GM12878 (cell line): ENCODE results near the gene TMED10. TPM values are rescaled to one million over a fixed set of nuclear protein-coding genes. Genes with fewer than 3 reads are reported as not detected.

Experiments used
- ATAC-seq: fragments of 200-7000 bp; cut with Tn5 transposase; 3 replicates; pipeline ENCODE4 v1.9.1; 2020; ENCODE audit warnings: mild to moderate bottlenecking, moderate library complexity
- BruUV-seq: library from RNA; stranded (reverse); fragments of 400-500 nt; replicated peaks from 2 replicates; lab custom pipeline; 2021; lab: Mats Ljungman, UMichigan
- CTCF ChIA-PET: fragments of 300-600 bp; sonication (Branson Sonifier 250); formaldehyde crosslinking; extraction: SDS; loops from one replicate; lab custom pipeline; 2021; ENCODE audit warnings: inconsistent platforms; lab: Yijun Ruan, JAX
- POLR2A ChIA-PET: fragments of 350-600 bp; formaldehyde crosslinking; extraction: SDS; loops from one replicate; lab custom pipeline; 2021; ENCODE audit warnings: inconsistent platforms; lab: Charles Lee
- RAD21 ChIA-PET: fragments of 300-600 bp; sonication (Branson Sonifier 250); formaldehyde crosslinking; loops from one replicate; lab custom pipeline; 2023; ENCODE audit warnings: antibody characterized with exemption; ENCODE audit not compliant: unreplicated experiment; lab: Charles Lee
- SMC1A ChIA-PET: fragments of 300-600 bp; sonication (Branson Sonifier 250); formaldehyde crosslinking; loops from one replicate; lab custom pipeline; 2023; ENCODE audit not compliant: unreplicated experiment, uncharacterized antibody; lab: Charles Lee
- DNase-seq: peaks from one replicate; pipeline ENCODE4 v3.0.0-alpha.2; 2011; ENCODE audit warnings: low read depth, low spot score
- FAIRE-seq: peaks from 3 replicates; lab custom pipeline; 2011; peaks lifted over from hg19 to GRCh38; lab: Jason Lieb, UNC
- H2AFZ ChIP-seq: 2 replicates; pipeline ENCODE4 v1.6.0; 2011; ENCODE audit warnings: low read depth, low read length, control low read depth; ENCODE audit not compliant: control insufficient read depth
- H3K27ac ChIP-seq: 2 replicates; pipeline ENCODE4 v1.5.1; 2011; ENCODE audit warnings: control low read depth; ENCODE audit not compliant: control insufficient read depth, insufficient read depth
- H3K27me3 ChIP-seq, 2 experiments: replicated peaks in 1 of 2; 2 replicates each; pipeline versions ENCODE4 v1.6.0 to v1.6.1; 2011; ENCODE audit warnings: low read length in 1 of 2; ENCODE audit not compliant: control insufficient read depth in 2 of 2, insufficient read depth in 2 of 2
- H3K36me3 ChIP-seq, 2 experiments: 2 replicates each; pipeline ENCODE4 v1.5.1; 2011; ENCODE audit warnings: low read length in 1 of 2; ENCODE audit not compliant: control insufficient read depth in 2 of 2, insufficient read depth in 2 of 2
- H3K4me1 ChIP-seq: 2 replicates; pipeline ENCODE4 v1.6.1; 2011; ENCODE audit warnings: mild to moderate bottlenecking, low read length, moderate library complexity, mixed read lengths; ENCODE audit not compliant: control insufficient read depth, insufficient read depth
- H3K4me2 ChIP-seq: 2 replicates; pipeline ENCODE4 v1.6.0; 2011; ENCODE audit warnings: control low read depth; ENCODE audit not compliant: control insufficient read depth, insufficient read depth
- H3K4me3 ChIP-seq: fragments of 200-600 bp; sonication (generic); 2 replicates; pipeline ENCODE4 v1.5.1; 2016
- H3K79me2 ChIP-seq: 2 replicates; pipeline ENCODE4 v1.6.0; 2011; ENCODE audit warnings: low read length; ENCODE audit not compliant: control insufficient read depth, insufficient read depth
- H3K9ac ChIP-seq: 2 replicates; pipeline ENCODE4 v1.8.0; 2011; ENCODE audit warnings: low read length, control low read depth, mixed read lengths; ENCODE audit not compliant: control insufficient read depth, insufficient read depth
- H3K9me3 ChIP-seq: replicated peaks from 3 replicates; pipeline ENCODE4 v1.5.1; 2011; ENCODE audit warnings: mild to moderate bottlenecking, low read length; ENCODE audit not compliant: control insufficient read depth, insufficient read depth
- H4K20me1 ChIP-seq: 2 replicates; pipeline ENCODE4 v1.6.0; 2011; ENCODE audit not compliant: control insufficient read depth, insufficient read depth
- BHLHE40 ChIP-seq, 2 experiments: fragments of 450-650 bp in 1 of 2; IDR thresholded peaks; 2 replicates each; pipeline ENCODE4 v1.6.1; 2011 to 2017; ENCODE audit warnings: low read depth in 2 of 2, borderline replicate concordance in 1 of 2, improper control_type of control experiment in 1 of 2, low read length in 1 of 2, mild to moderate bottlenecking in 1 of 2
- EP300 ChIP-seq, 2 experiments: fragments of 150-350 bp in 1 of 2; IDR thresholded peaks; 2 replicates each; pipeline ENCODE4 v1.6.1; 2011 to 2012; ENCODE audit warnings: low read depth in 2 of 2, low read length in 2 of 2, borderline replicate concordance in 1 of 2, improper control_type of control experiment in 1 of 2, inconsistent platforms in 1 of 2; ENCODE audit not compliant: control insufficient read depth in 1 of 2
- HDGF ChIP-seq: fragments of 450-650 bp; IDR thresholded peaks from 2 replicates; pipeline ENCODE4 v1.6.1; 2016; ENCODE audit warnings: antibody characterized with exemption
- IRF4 ChIP-seq: IDR thresholded peaks from 2 replicates; pipeline ENCODE4 v1.6.1; 2011; ENCODE audit warnings: low read depth, low read length
- MTA2 ChIP-seq: fragments of 450-650 bp; IDR thresholded peaks from 2 replicates; pipeline ENCODE4 v1.6.1; 2016; ENCODE audit warnings: low read depth, mild to moderate bottlenecking, moderate library complexity
- MXI1 ChIP-seq: fragments of 150-350 bp; IDR thresholded peaks from 2 replicates; pipeline ENCODE4 v1.6.1; 2011; ENCODE audit warnings: low read depth, mild to moderate bottlenecking, inconsistent platforms, low read length, improper control_type of control experiment
- POLR2A ChIP-seq: IDR thresholded peaks from 2 replicates; pipeline ENCODE4 v1.6.1; 2011; ENCODE audit warnings: low read depth, mild to moderate bottlenecking, low read length
- SMC3 ChIP-seq: IDR thresholded peaks from 2 replicates; pipeline ENCODE4 v1.6.1; 2011; ENCODE audit warnings: low read length, improper control_type of control experiment, borderline replicate concordance
- SP1 ChIP-seq: IDR thresholded peaks from one replicate; pipeline ENCODE4 v1.6.1; 2011; ENCODE audit warnings: low read depth, low read length
- SPI1 ChIP-seq: IDR thresholded peaks from 2 replicates; pipeline ENCODE4 v1.6.1; 2011; ENCODE audit warnings: low read depth, mild to moderate bottlenecking, low read length, moderate library complexity, borderline replicate concordance; ENCODE audit not compliant: insufficient read depth
- WGBS: methylation state at CpG from one replicate; pipeline ENCODE4 v1.1.6; 2016; ENCODE audit warnings: low lambda C conversion rate; ENCODE audit not compliant: insufficient replicate concordance, insufficient coverage; ENCODE audit errors: missing lambda C conversion rate; 5-methylcytosine and 5-hydroxymethylcytosine counted together
- in situ Hi-C: fragments of 300-500 bp; cut with MboI; formaldehyde crosslinking; loops from 9 replicates; pipeline ENCODE4 v1.14.3; 2018; ENCODE audit warnings: mixed read lengths
- intact Hi-C: fragments of 100-400 bp; cut with micrococcal nuclease; formaldehyde crosslinking; loops from one replicate; pipeline ENCODE4 v1.14.2; 2022; ENCODE audit not compliant: unreplicated experiment
- polyA plus RNA-seq, 11 experiments: library from polyadenylated mRNA; depleted of rRNA in 4 of 11; unstranded in 6 of 11; stranded (reverse) in 5 of 11; fragments of >200 nt; fragmentation: Nextera tagmentation in 4 of 11; fragmentation: Illumina TruSeq in 1 of 11; extraction: Ambion mirVana in 4 of 11; extraction: Trizol in 1 of 11; gene quantifications; 1 replicate in 1 of 11; 2 replicates in 10 of 11; pipeline versions ENCODE4 v1.2.1 to v1.2.3, GENCODE V29; 2011 to 2016; ENCODE audit warnings: inconsistent platforms in 2 of 11, missing spikeins in 2 of 11, low read depth in 1 of 11
- total RNA-seq, 4 experiments: library from RNA; depleted of rRNA in 3 of 4; stranded (reverse); fragments of >200 nt in 3 of 4; fragmentation: Illumina TruSeq in 1 of 4; extraction: Trizol in 1 of 4; gene quantifications; 2 replicates each; pipeline versions ENCODE4 v1.2.1 to v1.2.3, GENCODE V29; 2013 to 2021
- TF ChIP-seq, protein P1 (sequence below): IDR thresholded peaks from 2 replicates; pipeline ENCODE4 v1.6.1; 2011; ENCODE audit warnings: mild to moderate bottlenecking, low read depth, low read length, moderate library complexity; ENCODE audit not compliant: insufficient replicate concordance
- TF ChIP-seq, protein P2 (sequence below): IDR thresholded peaks from 2 replicates; pipeline ENCODE4 v1.6.1; 2011; ENCODE audit warnings: low read depth, low read length, improper control_type of control experiment, borderline replicate concordance
- TF ChIP-seq, protein P3 (sequence below), 3 experiments: IDR thresholded peaks in 2 of 3; conservative IDR thresholded peaks in 1 of 3; 2 replicates each; pipeline ENCODE4 v1.5.1; 2011; ENCODE audit warnings: low read depth in 3 of 3, low read length in 3 of 3, mild to moderate bottlenecking in 3 of 3, control low read depth in 2 of 3, moderate library complexity in 2 of 3, inconsistent platforms in 1 of 3, mixed read lengths in 1 of 3; ENCODE audit not compliant: control insufficient read depth in 2 of 3, insufficient read depth in 1 of 3; ENCODE audit errors: extremely low read depth in 1 of 3
- TF ChIP-seq, protein P4 (sequence below): IDR thresholded peaks from 2 replicates; pipeline ENCODE4 v1.6.1; 2012; ENCODE audit warnings: low read depth, low read length, improper control_type of control experiment

Gene TMED10
- total and polyA plus RNA-seq, 10 of the 15 experiments (the other 5 are each of a cell fraction or from before 2014, with no cell fraction given): 99.8 to 270 (median 180) TPM

DNA sequence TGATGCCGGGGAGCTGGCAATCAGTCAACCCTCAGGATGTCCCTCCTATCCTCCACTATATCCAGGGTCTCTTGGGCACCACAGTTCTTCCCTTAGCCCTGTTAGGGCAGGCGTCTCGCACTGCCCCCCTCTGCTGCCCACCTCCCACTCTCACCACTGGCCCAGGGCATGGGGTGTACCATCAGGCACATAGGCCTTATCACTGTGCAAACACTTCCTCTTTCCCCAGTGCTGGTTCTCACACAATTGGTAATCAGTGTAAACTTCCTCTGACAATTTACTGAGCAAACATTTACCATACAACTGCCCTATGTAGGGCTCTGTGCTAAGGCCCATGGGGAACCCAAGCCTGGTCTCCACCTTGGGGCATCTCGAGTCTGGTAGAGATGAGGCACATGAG lies 20.1 kb upstream of the TMED10 start:
- intact Hi-C loops (no loop called here), in situ Hi-C loops (no loop called here)
- POLR2A ChIA-PET: interaction anchor here (1.0 kb wide), 1 partner anchor 21 kb away, joined by 3 read pairs; no protein-coding TSS in a partner anchor
- H3K36me3 ChIP-seq: no peaks in the 10 kb centered on the region
- H3K27me3 ChIP-seq: 0 out of 4 replicates have a peak, but pooled peaks cover 0 to 2% of the 10 kb centered on the region in 2 experiments
- H3K4me2 ChIP-seq: no peak overlapping the region
- H2AFZ ChIP-seq: no peak overlapping the region
- BruUV-seq: no TSS peak
- peak; percentile 76 for ATAC-seq
- SMC1A ChIA-PET: no interaction called here
- no peaks in the 10 kb centered on the region for H3K79me2 ChIP-seq
- H3K9ac ChIP-seq: no peak overlapping the region
- no peak for FAIRE-seq
- H3K27ac ChIP-seq: no peak overlapping the region
- no peaks in the 10 kb centered on the region for H3K4me1 ChIP-seq
- no peaks in the 10 kb centered on the region for H4K20me1 ChIP-seq
- no peaks in the 10 kb centered on the region for H3K9me3 ChIP-seq
- no peak for TF ChIP-seq SMC3
- TF ChIP-seq POLR2A: no peak
- TF ChIP-seq, protein P1, sequence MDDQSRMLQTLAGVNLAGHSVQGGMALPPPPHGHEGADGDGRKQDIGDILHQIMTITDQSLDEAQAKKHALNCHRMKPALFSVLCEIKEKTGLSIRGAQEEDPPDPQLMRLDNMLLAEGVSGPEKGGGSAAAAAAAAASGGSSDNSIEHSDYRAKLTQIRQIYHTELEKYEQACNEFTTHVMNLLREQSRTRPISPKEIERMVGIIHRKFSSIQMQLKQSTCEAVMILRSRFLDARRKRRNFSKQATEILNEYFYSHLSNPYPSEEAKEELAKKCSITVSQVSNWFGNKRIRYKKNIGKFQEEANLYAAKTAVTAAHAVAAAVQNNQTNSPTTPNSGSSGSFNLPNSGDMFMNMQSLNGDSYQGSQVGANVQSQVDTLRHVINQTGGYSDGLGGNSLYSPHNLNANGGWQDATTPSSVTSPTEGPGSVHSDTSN: no peak
- no peak for TF ChIP-seq IRF4
- no peak for TF ChIP-seq BHLHE40 (IDR thresholded peaks at IDR 0.05; ENCODE audit: borderline replicate concordance in 1 of 2, low read depth in 2 of 2, low read length in 1 of 2)
- no peak for TF ChIP-seq EP300 (IDR thresholded peaks at IDR 0.05; ENCODE audit: borderline replicate concordance in 1 of 2, control insufficient read depth in 1 of 2, low read depth in 2 of 2, low read length in 2 of 2)
- TF ChIP-seq MXI1: no peak
- TF ChIP-seq HDGF: no peak
- TF ChIP-seq, protein P2, sequence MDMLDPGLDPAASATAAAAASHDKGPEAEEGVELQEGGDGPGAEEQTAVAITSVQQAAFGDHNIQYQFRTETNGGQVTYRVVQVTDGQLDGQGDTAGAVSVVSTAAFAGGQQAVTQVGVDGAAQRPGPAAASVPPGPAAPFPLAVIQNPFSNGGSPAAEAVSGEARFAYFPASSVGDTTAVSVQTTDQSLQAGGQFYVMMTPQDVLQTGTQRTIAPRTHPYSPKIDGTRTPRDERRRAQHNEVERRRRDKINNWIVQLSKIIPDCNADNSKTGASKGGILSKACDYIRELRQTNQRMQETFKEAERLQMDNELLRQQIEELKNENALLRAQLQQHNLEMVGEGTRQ: no peak
- 0 out of 2 replicates have a peak, but pooled peaks have one; percentile 13 for TF ChIP-seq MTA2
- TF ChIP-seq, protein P3, sequence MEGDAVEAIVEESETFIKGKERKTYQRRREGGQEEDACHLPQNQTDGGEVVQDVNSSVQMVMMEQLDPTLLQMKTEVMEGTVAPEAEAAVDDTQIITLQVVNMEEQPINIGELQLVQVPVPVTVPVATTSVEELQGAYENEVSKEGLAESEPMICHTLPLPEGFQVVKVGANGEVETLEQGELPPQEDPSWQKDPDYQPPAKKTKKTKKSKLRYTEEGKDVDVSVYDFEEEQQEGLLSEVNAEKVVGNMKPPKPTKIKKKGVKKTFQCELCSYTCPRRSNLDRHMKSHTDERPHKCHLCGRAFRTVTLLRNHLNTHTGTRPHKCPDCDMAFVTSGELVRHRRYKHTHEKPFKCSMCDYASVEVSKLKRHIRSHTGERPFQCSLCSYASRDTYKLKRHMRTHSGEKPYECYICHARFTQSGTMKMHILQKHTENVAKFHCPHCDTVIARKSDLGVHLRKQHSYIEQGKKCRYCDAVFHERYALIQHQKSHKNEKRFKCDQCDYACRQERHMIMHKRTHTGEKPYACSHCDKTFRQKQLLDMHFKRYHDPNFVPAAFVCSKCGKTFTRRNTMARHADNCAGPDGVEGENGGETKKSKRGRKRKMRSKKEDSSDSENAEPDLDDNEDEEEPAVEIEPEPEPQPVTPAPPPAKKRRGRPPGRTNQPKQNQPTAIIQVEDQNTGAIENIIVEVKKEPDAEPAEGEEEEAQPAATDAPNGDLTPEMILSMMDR (IDR thresholded peaks at IDR 0.05 in 2 of 3, conservative IDR thresholded peaks at IDR 0.05 in 1 of 3; ENCODE audit: control insufficient read depth in 2 of 3, extremely low read depth in 1 of 3, insufficient read depth in 1 of 3, low read depth in 3 of 3, low read length in 3 of 3): no peak
- TF ChIP-seq SP1: no peak
- peak; percentile 86; the same call in 1 of the 2 replicates for TF ChIP-seq SPI1
- TF ChIP-seq, protein P4, sequence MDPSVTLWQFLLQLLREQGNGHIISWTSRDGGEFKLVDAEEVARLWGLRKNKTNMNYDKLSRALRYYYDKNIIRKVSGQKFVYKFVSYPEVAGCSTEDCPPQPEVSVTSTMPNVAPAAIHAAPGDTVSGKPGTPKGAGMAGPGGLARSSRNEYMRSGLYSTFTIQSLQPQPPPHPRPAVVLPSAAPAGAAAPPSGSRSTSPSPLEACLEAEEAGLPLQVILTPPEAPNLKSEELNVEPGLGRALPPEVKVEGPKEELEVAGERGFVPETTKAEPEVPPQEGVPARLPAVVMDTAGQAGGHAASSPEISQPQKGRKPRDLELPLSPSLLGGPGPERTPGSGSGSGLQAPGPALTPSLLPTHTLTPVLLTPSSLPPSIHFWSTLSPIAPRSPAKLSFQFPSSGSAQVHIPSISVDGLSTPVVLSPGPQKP: no peak
- no peak for DNase-seq
- no peak overlapping the region for H3K4me3 ChIP-seq
- CTCF ChIA-PET: interaction anchor here (0.6 kb wide), 1 partner anchor 60 kb away, joined by 3 read pairs; no protein-coding TSS in a partner anchor
- 23% methylated on average over 4 of the region's 4 CpGs for WGBS
- RAD21 ChIA-PET: no interaction called here
